ENCODE measurements around the gene DMC1. TPM values are rescaled to one million over a fixed set of nuclear protein-coding genes. Genes with fewer than 3 reads are reported as not detected.
A peak's percentile ranks its signal among the peaks of the same experiment; 100 is the strongest.

The DMC1 gene
- total RNA-seq, 1 experiment from 2014 or later, result 4.4 TPM

GRCh38 chr22:38570779-38571364, 889 bp upstream of the DMC1 start:
- Mint-ChIP-seq H3K27me3 (ENCODE audit: unreplicated experiment) (no peaks in the 10 kb centered on the region), H3K9me3 (ENCODE audit: low read depth, unreplicated experiment) (no peaks in the 10 kb centered on the region), H3K4me3 (ENCODE audit: low read depth, unreplicated experiment) (peak overlapping the region; percentile 94), H3K27ac (ENCODE audit: unreplicated experiment) (peak overlapping the region; percentile 74), H3K36me3 (ENCODE audit: insufficient read depth, unreplicated experiment) (peaks cover 21% of the 10 kb centered on the region), H3K4me1 (ENCODE audit: low read depth, unreplicated experiment) (peaks cover 37% of the 10 kb centered on the region)
- intact Hi-C loops (cut with micrococcal nuclease; ENCODE audit: unreplicated experiment), result loop anchor here (5.0 kb wide), 2 partner anchors 159 to 519 kb away; no protein-coding TSS in a partner anchor
- no peak for TF ChIP-seq CTCF (IDR thresholded peaks at IDR 0.05; ENCODE audit: unreplicated experiment)
- peak; percentile 39 for DNase-seq
- no TSS peak for BruUV-seq (replicated peaks)
- CTCF ChIA-PET, result interaction anchor here (0.7 to 0.9 kb wide), 4 partner anchors 144 to 519 kb away, joined by 3 to 9 read pairs (median 4); no protein-coding TSS in a partner anchor

- Mint-ChIP-seq H3K4me1 (ENCODE audit: low read depth, unreplicated experiment) (peaks cover 37% of the 10 kb centered on the region), H3K27me3 (ENCODE audit: unreplicated experiment) (no peaks in the 10 kb centered on the region), H3K9me3 (ENCODE audit: low read depth, unreplicated experiment) (no peaks in the 10 kb centered on the region), H3K4me3 (ENCODE audit: low read depth, unreplicated experiment) (peak overlapping the region; percentile 94), H3K36me3 (ENCODE audit: insufficient read depth, unreplicated experiment) (peaks cover 21% of the 10 kb centered on the region), H3K27ac (ENCODE audit: unreplicated experiment) (peak overlapping the region; percentile 63)
- TF ChIP-seq CTCF (IDR thresholded peaks at IDR 0.05; ENCODE audit: unreplicated experiment), result no peak
- intact Hi-C loops (cut with micrococcal nuclease; ENCODE audit: unreplicated experiment), result loop anchor here (5.0 kb wide), 1 partner anchor 67 kb away; no protein-coding TSS in a partner anchor
- peak; percentile 19 for DNase-seq
- BruUV-seq (replicated peaks), result TSS peak; percentile 87
- CTCF ChIA-PET, result no interaction called here
Measured at GRCh38 chr22:38569181-38569971, 607 bp downstream of the DMC1 start.

- no peak for TF ChIP-seq CTCF (IDR thresholded peaks at IDR 0.05; ENCODE audit: unreplicated experiment)
- Mint-ChIP-seq H3K27me3 (ENCODE audit: unreplicated experiment) (no peaks in the 10 kb centered on the region), H3K4me3 (ENCODE audit: low read depth, unreplicated experiment) (peak overlapping the region; percentile 5), H3K9me3 (ENCODE audit: low read depth, unreplicated experiment) (no peaks in the 10 kb centered on the region), H3K27ac (ENCODE audit: unreplicated experiment) (no peak overlapping the region), H3K36me3 (ENCODE audit: insufficient read depth, unreplicated experiment) (peaks cover 21% of the 10 kb centered on the region), H3K4me1 (ENCODE audit: low read depth, unreplicated experiment) (peaks cover 37% of the 10 kb centered on the region)
- intact Hi-C loops (cut with micrococcal nuclease; ENCODE audit: unreplicated experiment), result loop anchor here (5.0 kb wide), 1 partner anchor 65 kb away; no protein-coding TSS in a partner anchor
- BruUV-seq (replicated peaks), result no TSS peak
- CTCF ChIA-PET, result interaction anchor here (0.5 kb wide), 1 partner anchor 67 kb away, joined by 4 read pairs; no protein-coding TSS in a partner anchor
- no peak for DNase-seq
Measured at GRCh38 chr22:38567531-38568285, 2.3 kb downstream of the DMC1 start.
